C4-2B (cell line): ENCODE data around the gene IFT74.

ENCODE experiments used
- H3K27ac ChIP-seq: fragments of 450-650 bp; 2 replicates; pipeline ENCODE4 v1.5.1; 2017
- ZFX ChIP-seq: fragments of 450-650 bp; IDR thresholded peaks from 2 replicates; pipeline ENCODE4 v1.6.1; 2017
- TF ChIP-seq, protein P1 (sequence below): fragments of 450-650 bp; conservative IDR thresholded peaks from 2 replicates; pipeline ENCODE4 v1.5.1; 2017; ENCODE audit warnings: mild to moderate bottlenecking

The IFT74 gene

GRCh38 chr9:27110181-27110580, 154.0 kb downstream of the IFT74 start:
- TF ChIP-seq, protein P1, sequence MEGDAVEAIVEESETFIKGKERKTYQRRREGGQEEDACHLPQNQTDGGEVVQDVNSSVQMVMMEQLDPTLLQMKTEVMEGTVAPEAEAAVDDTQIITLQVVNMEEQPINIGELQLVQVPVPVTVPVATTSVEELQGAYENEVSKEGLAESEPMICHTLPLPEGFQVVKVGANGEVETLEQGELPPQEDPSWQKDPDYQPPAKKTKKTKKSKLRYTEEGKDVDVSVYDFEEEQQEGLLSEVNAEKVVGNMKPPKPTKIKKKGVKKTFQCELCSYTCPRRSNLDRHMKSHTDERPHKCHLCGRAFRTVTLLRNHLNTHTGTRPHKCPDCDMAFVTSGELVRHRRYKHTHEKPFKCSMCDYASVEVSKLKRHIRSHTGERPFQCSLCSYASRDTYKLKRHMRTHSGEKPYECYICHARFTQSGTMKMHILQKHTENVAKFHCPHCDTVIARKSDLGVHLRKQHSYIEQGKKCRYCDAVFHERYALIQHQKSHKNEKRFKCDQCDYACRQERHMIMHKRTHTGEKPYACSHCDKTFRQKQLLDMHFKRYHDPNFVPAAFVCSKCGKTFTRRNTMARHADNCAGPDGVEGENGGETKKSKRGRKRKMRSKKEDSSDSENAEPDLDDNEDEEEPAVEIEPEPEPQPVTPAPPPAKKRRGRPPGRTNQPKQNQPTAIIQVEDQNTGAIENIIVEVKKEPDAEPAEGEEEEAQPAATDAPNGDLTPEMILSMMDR: no peak
- TF ChIP-seq ZFX: no peak
- H3K27ac ChIP-seq: no peak overlapping the region

DNA sequence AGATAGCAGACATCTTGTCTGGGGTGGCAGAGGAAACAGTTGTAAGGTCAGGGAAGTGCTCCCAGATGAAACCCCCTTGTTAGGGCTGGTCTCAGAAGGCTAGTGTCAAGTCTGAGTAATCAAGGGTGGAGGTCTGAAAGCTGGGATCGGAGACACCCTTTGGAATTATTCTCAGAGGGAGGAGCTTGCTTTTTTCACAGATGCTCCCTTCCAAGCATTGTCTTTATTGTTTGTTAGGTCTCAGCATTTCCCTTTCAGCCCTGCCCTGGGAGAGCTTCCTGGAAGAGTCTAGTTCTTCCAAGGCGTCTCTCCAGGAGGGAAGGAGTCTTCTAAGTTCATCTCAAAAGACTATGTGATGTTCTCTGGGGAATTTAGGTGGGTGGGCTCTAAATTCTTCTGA, 156.0 kb downstream of the IFT74 start:
- H3K27ac ChIP-seq: no peak overlapping the region
- no peak for TF ChIP-seq ZFX
- TF ChIP-seq, protein P1: no peak
